ENCODE data around the gene ADM5. TPM values are rescaled to one million over a fixed set of nuclear protein-coding genes. Genes with fewer than 3 reads are reported as not detected.

ADM5 gene
- polyA plus RNA-seq, 2 of the 4 experiments (the other 2 are of a cell fraction), result 2.0 to 4.3 TPM

DNA sequence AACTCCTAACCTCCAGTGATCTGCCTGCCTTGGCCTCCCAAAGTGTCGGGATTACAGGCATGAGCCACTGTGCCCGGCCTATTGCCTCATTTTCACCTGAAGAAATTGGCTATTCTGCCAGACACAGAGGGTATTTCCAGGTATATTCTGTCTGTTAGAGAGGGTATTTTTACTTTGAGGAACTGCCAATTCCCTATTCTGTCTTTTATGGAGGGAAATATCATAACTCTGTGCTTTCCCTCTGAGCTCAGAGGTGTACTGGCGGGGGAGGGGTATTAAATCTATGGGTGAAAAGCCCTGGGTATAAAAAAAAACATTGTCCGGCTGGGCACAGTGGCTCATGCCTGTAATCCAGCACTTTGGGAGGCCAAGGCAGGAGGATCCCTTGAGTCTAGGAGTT is 48.9 kb downstream of the ADM5 start:
- FAIRE-seq (no peak), ATAC-seq (no peak), DNase-seq (ENCODE audit: low read depth in 1 of 2, low spot score in 1 of 2) (no peak)
- WGBS (ENCODE audit: missing lambda C conversion rate), result 67% methylated on average over 4 of the region's 4 CpGs
- Histone ChIP-seq H3K9me3 (no peaks in the 10 kb centered on the region), H3K4me2 (no peak overlapping the region), H3K27ac (no peak overlapping the region), H3K4me1 (no peaks in the 10 kb centered on the region), H3K4me3 (no peak overlapping the region)
- ChIA-PET POLR2A (no interaction called here), CTCF (no interaction called here)
- TF ChIP-seq CBX2 (IDR thresholded peaks at IDR 0.05; ENCODE audit: borderline replicate concordance, low read depth) (no peak), SMC3 (IDR thresholded peaks at IDR 0.05) (no peak), FOSL2 (IDR thresholded peaks at IDR 0.05) (no peak), FOSL2 (CRISPR knock-in tag; IDR thresholded peaks at IDR 0.05) (no peak), JUNB (IDR thresholded peaks at IDR 0.05) (no peak), EHF (CRISPR knock-in tag; IDR thresholded peaks at IDR 0.05) (no peak), NR3C1 (IDR thresholded peaks at IDR 0.05) (no peak), RCOR1 (IDR thresholded peaks at IDR 0.05; ENCODE audit: low read depth, low read length) (no peak), BHLHE40 (IDR thresholded peaks at IDR 0.05; ENCODE audit: low read depth, low read length) (no peak), NPAS2 (CRISPR knock-in tag; IDR thresholded peaks at IDR 0.05; ENCODE audit: borderline replicate concordance) (no peak), CHD4 (IDR thresholded peaks at IDR 0.05; ENCODE audit: borderline replicate concordance) (no peak)
- TF ChIP-seq, protein P1, sequence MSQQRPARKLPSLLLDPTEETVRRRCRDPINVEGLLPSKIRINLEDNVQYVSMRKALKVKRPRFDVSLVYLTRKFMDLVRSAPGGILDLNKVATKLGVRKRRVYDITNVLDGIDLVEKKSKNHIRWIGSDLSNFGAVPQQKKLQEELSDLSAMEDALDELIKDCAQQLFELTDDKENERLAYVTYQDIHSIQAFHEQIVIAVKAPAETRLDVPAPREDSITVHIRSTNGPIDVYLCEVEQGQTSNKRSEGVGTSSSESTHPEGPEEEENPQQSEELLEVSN (IDR thresholded peaks at IDR 0.05; ENCODE audit: borderline replicate concordance, low read depth), result no peak
- TF ChIP-seq, protein P2, sequence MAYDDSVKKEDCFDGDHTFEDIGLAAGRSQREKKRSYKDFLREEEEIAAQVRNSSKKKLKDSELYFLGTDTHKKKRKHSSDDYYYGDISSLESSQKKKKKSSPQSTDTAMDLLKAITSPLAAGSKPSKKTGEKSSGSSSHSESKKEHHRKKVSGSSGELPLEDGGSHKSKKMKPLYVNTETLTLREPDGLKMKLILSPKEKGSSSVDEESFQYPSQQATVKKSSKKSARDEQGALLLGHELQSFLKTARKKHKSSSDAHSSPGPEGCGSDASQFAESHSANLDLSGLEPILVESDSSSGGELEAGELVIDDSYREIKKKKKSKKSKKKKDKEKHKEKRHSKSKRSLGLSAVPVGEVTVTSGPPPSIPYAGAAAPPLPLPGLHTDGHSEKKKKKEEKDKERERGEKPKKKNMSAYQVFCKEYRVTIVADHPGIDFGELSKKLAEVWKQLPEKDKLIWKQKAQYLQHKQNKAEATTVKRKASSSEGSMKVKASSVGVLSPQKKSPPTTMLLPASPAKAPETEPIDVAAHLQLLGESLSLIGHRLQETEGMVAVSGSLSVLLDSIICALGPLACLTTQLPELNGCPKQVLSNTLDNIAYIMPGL (CRISPR knock-in tag; IDR thresholded peaks at IDR 0.05; ENCODE audit: borderline replicate concordance), result no peak

DNA sequence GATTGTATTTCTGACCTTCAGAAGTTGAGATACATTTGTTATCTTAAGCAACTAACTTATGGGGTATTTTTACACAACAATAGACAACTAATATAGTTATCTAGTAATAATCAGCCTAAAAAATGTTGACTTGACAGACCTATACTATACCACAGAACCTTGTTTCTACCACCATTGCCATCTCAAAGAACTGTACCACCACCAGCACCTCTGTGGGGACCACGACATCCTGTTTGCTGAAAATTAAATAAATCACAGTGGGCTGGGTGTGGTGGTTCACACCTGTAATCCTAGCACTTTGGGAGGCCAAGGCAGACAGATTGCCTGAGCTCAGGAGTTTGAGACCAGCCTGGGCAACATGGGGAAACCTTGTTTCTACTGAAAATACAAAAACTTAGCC is 49.7 kb downstream of the ADM5 start:
- FAIRE-seq (no peak), DNase-seq (ENCODE audit: low read depth in 1 of 2, low spot score in 1 of 2) (no peak), ATAC-seq (no peak)
- no peaks in the 10 kb centered on the region for H3K9me3 ChIP-seq
- H3K4me2 ChIP-seq, result no peak overlapping the region
- WGBS (ENCODE audit: missing lambda C conversion rate), result 65% methylated on average over 1 of the region's 1 CpG
- ChIA-PET POLR2A (interaction anchor here (0.7 kb wide), 1 partner anchor 84 kb away, joined by 3 read pairs; no protein-coding TSS in a partner anchor), CTCF (interaction anchor here (1.4 kb wide), 1 partner anchor 58 kb away, joined by 6 read pairs; no protein-coding TSS in a partner anchor)
- TF ChIP-seq HOXA7 (CRISPR knock-in tag; IDR thresholded peaks at IDR 0.05), result no peak
- no peak for TF ChIP-seq FOSB (CRISPR knock-in tag; IDR thresholded peaks at IDR 0.05)
- TF ChIP-seq MAFK (IDR thresholded peaks at IDR 0.05; ENCODE audit: partially characterized antibody), result no peak
- TF ChIP-seq, protein P1 (IDR thresholded peaks at IDR 0.05; ENCODE audit: borderline replicate concordance, low read depth), result no peak
- TF ChIP-seq HOXB5 (CRISPR knock-in tag; IDR thresholded peaks at IDR 0.05), result no peak
- TF ChIP-seq NR3C1 (IDR thresholded peaks at IDR 0.05), result no peak
- no peak for TF ChIP-seq CHD4 (IDR thresholded peaks at IDR 0.05; ENCODE audit: borderline replicate concordance)
- no peak for TF ChIP-seq ESRRA (IDR thresholded peaks at IDR 0.05; ENCODE audit: borderline replicate concordance, low read length)
- H3K4me1 ChIP-seq, result no peaks in the 10 kb centered on the region
- no peak overlapping the region for H3K4me3 ChIP-seq
- H3K27ac ChIP-seq, result no peak overlapping the region

DNA sequence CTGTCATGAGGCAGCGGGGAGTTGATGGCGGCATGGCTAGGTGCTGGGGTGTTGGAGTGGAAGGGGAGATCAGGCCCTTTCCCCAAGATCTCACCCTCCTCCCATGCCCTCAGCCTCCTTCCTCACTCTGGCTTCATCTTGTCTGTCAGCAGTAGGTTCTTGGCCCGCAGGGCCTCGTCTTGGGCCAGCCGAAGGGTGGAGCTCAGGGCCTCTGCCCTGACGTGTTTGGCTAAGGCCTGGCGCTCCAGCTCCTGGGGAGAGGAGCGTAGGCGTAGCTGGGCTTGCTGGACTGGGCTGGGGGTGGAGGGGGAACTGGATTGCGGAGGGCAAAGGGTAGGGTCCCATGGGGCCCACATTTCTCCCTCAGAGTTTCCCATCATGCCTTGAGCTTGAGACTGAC is 50.5 kb downstream of the ADM5 start:
- TF ChIP-seq POLR2A (IDR thresholded peaks at IDR 0.05; ENCODE audit: low read length) (peak; percentile 22; the same call in 1 of the 2 replicates), EHMT2 (IDR thresholded peaks at IDR 0.05; ENCODE audit: low read depth) (no peak)
- DNase-seq (ENCODE audit: low read depth in 1 of 2, low spot score in 1 of 2), result no peak
- FAIRE-seq, result no peak
- H3K27ac ChIP-seq, result no peak overlapping the region
- 93% methylated on average over 10 of the region's 10 CpGs for WGBS (ENCODE audit: missing lambda C conversion rate)
- POLR2A ChIA-PET, result no interaction called here
- H3K9me3 ChIP-seq, result no peaks in the 10 kb centered on the region
- H3K4me1 ChIP-seq, result no peaks in the 10 kb centered on the region
- no peak for ATAC-seq
- CTCF ChIA-PET, result interaction anchor here (1.4 to 1.6 kb wide), 2 partner anchors 12 to 59 kb away, joined by 3 to 6 read pairs; no protein-coding TSS in a partner anchor
- H3K4me2 ChIP-seq, result no peak overlapping the region
- no peak overlapping the region for H3K4me3 ChIP-seq

Small RNAs within 50 kb of the gene (small RNA-seq; reads per million reads assigned to genes)
- 0 to 1.4 (median 0) reads per million in 6 experiments for gene MIR5088

Other genes starting within 250 kb of the ADM5 start
- gene SLC17A7, start 248.1 kb upstream of the ADM5 start, polyA plus RNA-seq (2011; rRNA removed), result 0.48 and 0.50 TPM in 2 replicates
- gene SLC17A7, start 248.1 kb upstream of the ADM5 start, polyA plus RNA-seq (2017; fragmentation: RNase III; extraction: RNeasy Plus Mini Kit Qiagen cat#74134 plus additional on column Dnase treatment), result 0.35 to 0.44 TPM (median 0.39 TPM) in 3 replicates
- gene PIH1D1, start 237.8 kb upstream of the ADM5 start, polyA plus RNA-seq (2011; rRNA removed), result 74.1 and 89.7 TPM in 2 replicates
- 96.8 to 114 TPM (median 113 TPM) in 3 replicates for gene PIH1D1, start 237.8 kb upstream of the ADM5 start, polyA plus RNA-seq (2017; fragmentation: RNase III; extraction: RNeasy Plus Mini Kit Qiagen cat#74134 plus additional on column Dnase treatment)
- gene ALDH16A1, start 236.4 kb upstream of the ADM5 start, polyA plus RNA-seq (2011; rRNA removed), result 9.7 and 10.2 TPM in 2 replicates
- 19.9 to 23.0 TPM (median 23.0 TPM) in 3 replicates for gene ALDH16A1, start 236.4 kb upstream of the ADM5 start, polyA plus RNA-seq (2017; fragmentation: RNase III; extraction: RNeasy Plus Mini Kit Qiagen cat#74134 plus additional on column Dnase treatment)
- gene FLT3LG, start 215.4 kb upstream of the ADM5 start, polyA plus RNA-seq (2011; rRNA removed), result 0.42 and 0.58 TPM in 2 replicates
- 0.99 to 1.2 TPM (median 1.0 TPM) in 3 replicates for gene FLT3LG, start 215.4 kb upstream of the ADM5 start, polyA plus RNA-seq (2017; fragmentation: RNase III; extraction: RNeasy Plus Mini Kit Qiagen cat#74134 plus additional on column Dnase treatment)
- 5,391 and 5,410 TPM in 2 replicates for gene RPL13A, start 202.0 kb upstream of the ADM5 start, polyA plus RNA-seq (2011; rRNA removed)
- gene RPL13A, start 202.0 kb upstream of the ADM5 start, polyA plus RNA-seq (2017; fragmentation: RNase III; extraction: RNeasy Plus Mini Kit Qiagen cat#74134 plus additional on column Dnase treatment), result 3,383 to 3,595 TPM (median 3,438 TPM) in 3 replicates
- 2,624 and 3,014 TPM in 2 replicates for gene RPS11, start 193.2 kb upstream of the ADM5 start, polyA plus RNA-seq (2011; rRNA removed)
- 3,721 to 3,877 TPM (median 3,793 TPM) in 3 replicates for gene RPS11, start 193.2 kb upstream of the ADM5 start, polyA plus RNA-seq (2017; fragmentation: RNase III; extraction: RNeasy Plus Mini Kit Qiagen cat#74134 plus additional on column Dnase treatment)
- gene FCGRT, start 176.9 kb upstream of the ADM5 start, polyA plus RNA-seq (2011; rRNA removed), result 25.7 and 32.0 TPM in 2 replicates
- 20.0 to 28.4 TPM (median 28.4 TPM) in 3 replicates for gene FCGRT, start 176.9 kb upstream of the ADM5 start, polyA plus RNA-seq (2017; fragmentation: RNase III; extraction: RNeasy Plus Mini Kit Qiagen cat#74134 plus additional on column Dnase treatment)
- 0.31 and 0.41 TPM in 2 replicates for gene RCN3, start 161.6 kb upstream of the ADM5 start, polyA plus RNA-seq (2011; rRNA removed)
- 1.6 to 2.1 TPM (median 1.8 TPM) in 3 replicates for gene RCN3, start 161.6 kb upstream of the ADM5 start, polyA plus RNA-seq (2017; fragmentation: RNase III; extraction: RNeasy Plus Mini Kit Qiagen cat#74134 plus additional on column Dnase treatment)
- gene NOSIP, start 109.0 kb upstream of the ADM5 start, polyA plus RNA-seq (2011; rRNA removed), result 49.0 and 52.5 TPM in 2 replicates
- 98.0 to 105 TPM (median 101 TPM) in 3 replicates for gene NOSIP, start 109.0 kb upstream of the ADM5 start, polyA plus RNA-seq (2017; fragmentation: RNase III; extraction: RNeasy Plus Mini Kit Qiagen cat#74134 plus additional on column Dnase treatment)
- 0.53 and 0.82 TPM in 2 replicates for gene PRRG2, start 108.3 kb upstream of the ADM5 start, polyA plus RNA-seq (2011; rRNA removed)
- 0.68 to 1.1 TPM (median 1.0 TPM) in 3 replicates for gene PRRG2, start 108.3 kb upstream of the ADM5 start, polyA plus RNA-seq (2017; fragmentation: RNase III; extraction: RNeasy Plus Mini Kit Qiagen cat#74134 plus additional on column Dnase treatment)
- gene PRR12, start 98.4 kb upstream of the ADM5 start, polyA plus RNA-seq (2011; rRNA removed), result 0.78 and 1.6 TPM in 2 replicates
- gene PRR12, start 98.4 kb upstream of the ADM5 start, polyA plus RNA-seq (2017; fragmentation: RNase III; extraction: RNeasy Plus Mini Kit Qiagen cat#74134 plus additional on column Dnase treatment), result 13.0 to 16.3 TPM (median 15.6 TPM) in 3 replicates
- gene RRAS, start 49.5 kb upstream of the ADM5 start, polyA plus RNA-seq (2011; rRNA removed), result 45.9 and 47.6 TPM in 2 replicates
- gene RRAS, start 49.5 kb upstream of the ADM5 start, polyA plus RNA-seq (2017; fragmentation: RNase III; extraction: RNeasy Plus Mini Kit Qiagen cat#74134 plus additional on column Dnase treatment), result 49.2 to 55.4 TPM (median 50.2 TPM) in 3 replicates
- gene SCAF1, start 47.4 kb upstream of the ADM5 start, polyA plus RNA-seq (2011; rRNA removed), result 4.0 and 6.1 TPM in 2 replicates
- 41.0 to 47.9 TPM (median 47.2 TPM) in 3 replicates for gene SCAF1, start 47.4 kb upstream of the ADM5 start, polyA plus RNA-seq (2017; fragmentation: RNase III; extraction: RNeasy Plus Mini Kit Qiagen cat#74134 plus additional on column Dnase treatment)
- gene IRF3, start 23.7 kb upstream of the ADM5 start, polyA plus RNA-seq (2011; rRNA removed), result 54.0 and 68.6 TPM in 2 replicates
- gene IRF3, start 23.7 kb upstream of the ADM5 start, polyA plus RNA-seq (2017; fragmentation: RNase III; extraction: RNeasy Plus Mini Kit Qiagen cat#74134 plus additional on column Dnase treatment), result 88.5 to 114 TPM (median 103 TPM) in 3 replicates
- 26.6 and 29.2 TPM in 2 replicates for gene BCL2L12, start 23.7 kb upstream of the ADM5 start, polyA plus RNA-seq (2011; rRNA removed)
- 47.8 to 53.0 TPM (median 48.6 TPM) in 3 replicates for gene BCL2L12, start 23.7 kb upstream of the ADM5 start, polyA plus RNA-seq (2017; fragmentation: RNase III; extraction: RNeasy Plus Mini Kit Qiagen cat#74134 plus additional on column Dnase treatment)
- 440 and 504 TPM in 2 replicates for gene PRMT1, start 12.3 kb upstream of the ADM5 start, polyA plus RNA-seq (2011; rRNA removed)
- 488 to 516 TPM (median 500 TPM) in 3 replicates for gene PRMT1, start 12.3 kb upstream of the ADM5 start, polyA plus RNA-seq (2017; fragmentation: RNase III; extraction: RNeasy Plus Mini Kit Qiagen cat#74134 plus additional on column Dnase treatment)
- 8.2 and 8.5 TPM in 2 replicates for gene CPT1C, start 1.5 kb downstream of the ADM5 start, polyA plus RNA-seq (2011; rRNA removed)
- gene CPT1C, start 1.5 kb downstream of the ADM5 start, polyA plus RNA-seq (2017; fragmentation: RNase III; extraction: RNeasy Plus Mini Kit Qiagen cat#74134 plus additional on column Dnase treatment), result 13.7 to 17.1 TPM (median 15.4 TPM) in 3 replicates
- not detected in 2 replicates for gene TSKS, start 73.7 kb downstream of the ADM5 start, polyA plus RNA-seq (2011; rRNA removed)
- not detected in 3 replicates for gene TSKS, start 73.7 kb downstream of the ADM5 start, polyA plus RNA-seq (2017; fragmentation: RNase III; extraction: RNeasy Plus Mini Kit Qiagen cat#74134 plus additional on column Dnase treatment)
- 36.6 and 41.6 TPM in 2 replicates for gene AP2A1, start 77.4 kb downstream of the ADM5 start, polyA plus RNA-seq (2011; rRNA removed)
- gene AP2A1, start 77.4 kb downstream of the ADM5 start, polyA plus RNA-seq (2017; fragmentation: RNase III; extraction: RNeasy Plus Mini Kit Qiagen cat#74134 plus additional on column Dnase treatment), result 53.4 to 62.1 TPM (median 58.6 TPM) in 3 replicates
- gene FUZ, start 123.7 kb downstream of the ADM5 start, polyA plus RNA-seq (2011; rRNA removed), result 12.5 and 14.5 TPM in 2 replicates
- gene FUZ, start 123.7 kb downstream of the ADM5 start, polyA plus RNA-seq (2017; fragmentation: RNase III; extraction: RNeasy Plus Mini Kit Qiagen cat#74134 plus additional on column Dnase treatment), result 15.9 to 23.7 TPM (median 21.7 TPM) in 3 replicates
- 20.4 and 27.1 TPM in 2 replicates for gene MED25, start 128.7 kb downstream of the ADM5 start, polyA plus RNA-seq (2011; rRNA removed)
- gene MED25, start 128.7 kb downstream of the ADM5 start, polyA plus RNA-seq (2017; fragmentation: RNase III; extraction: RNeasy Plus Mini Kit Qiagen cat#74134 plus additional on column Dnase treatment), result 36.4 to 41.6 TPM (median 40.1 TPM) in 3 replicates
- gene PTOV1, start 161.6 kb downstream of the ADM5 start, polyA plus RNA-seq (2011; rRNA removed), result 27.7 and 41.2 TPM in 2 replicates
- 119 to 153 TPM (median 147 TPM) in 3 replicates for gene PTOV1, start 161.6 kb downstream of the ADM5 start, polyA plus RNA-seq (2017; fragmentation: RNase III; extraction: RNeasy Plus Mini Kit Qiagen cat#74134 plus additional on column Dnase treatment)
- 22.5 and 23.3 TPM in 2 replicates for gene PNKP, start 178.0 kb downstream of the ADM5 start, polyA plus RNA-seq (2011; rRNA removed)
- gene PNKP, start 178.0 kb downstream of the ADM5 start, polyA plus RNA-seq (2017; fragmentation: RNase III; extraction: RNeasy Plus Mini Kit Qiagen cat#74134 plus additional on column Dnase treatment), result 63.8 to 75.9 TPM (median 71.2 TPM) in 3 replicates
- gene AKT1S1, start 187.8 kb downstream of the ADM5 start, polyA plus RNA-seq (2011; rRNA removed), result 39.2 and 41.5 TPM in 2 replicates
- gene AKT1S1, start 187.8 kb downstream of the ADM5 start, polyA plus RNA-seq (2017; fragmentation: RNase III; extraction: RNeasy Plus Mini Kit Qiagen cat#74134 plus additional on column Dnase treatment), result 63.4 to 75.9 TPM (median 75.3 TPM) in 3 replicates
- 12.3 and 18.0 TPM in 2 replicates for gene TBC1D17, start 188.1 kb downstream of the ADM5 start, polyA plus RNA-seq (2011; rRNA removed)
- 26.6 to 44.8 TPM (median 41.5 TPM) in 3 replicates for gene TBC1D17, start 188.1 kb downstream of the ADM5 start, polyA plus RNA-seq (2017; fragmentation: RNase III; extraction: RNeasy Plus Mini Kit Qiagen cat#74134 plus additional on column Dnase treatment)
- 0.15 and 0.18 TPM in 2 replicates for gene IL4I1, start 207.3 kb downstream of the ADM5 start, polyA plus RNA-seq (2011; rRNA removed)
- 0.62 to 0.88 TPM (median 0.87 TPM) in 3 replicates for gene IL4I1, start 207.3 kb downstream of the ADM5 start, polyA plus RNA-seq (2017; fragmentation: RNase III; extraction: RNeasy Plus Mini Kit Qiagen cat#74134 plus additional on column Dnase treatment)
- 7.8 and 12.9 TPM in 2 replicates for gene ATF5, start 239.6 kb downstream of the ADM5 start, polyA plus RNA-seq (2011; rRNA removed)
- gene ATF5, start 239.6 kb downstream of the ADM5 start, polyA plus RNA-seq (2017; fragmentation: RNase III; extraction: RNeasy Plus Mini Kit Qiagen cat#74134 plus additional on column Dnase treatment), result 42.8 to 48.5 TPM (median 44.6 TPM) in 3 replicates
- gene NUP62, start 239.9 kb downstream of the ADM5 start, polyA plus RNA-seq (2011; rRNA removed), result 21.4 and 28.9 TPM in 2 replicates
- gene NUP62, start 239.9 kb downstream of the ADM5 start, polyA plus RNA-seq (2017; fragmentation: RNase III; extraction: RNeasy Plus Mini Kit Qiagen cat#74134 plus additional on column Dnase treatment), result 83.9 to 88.5 TPM (median 85.9 TPM) in 3 replicates